ENCODE results near the gene LRRC43.
A peak's percentile ranks its signal among the peaks of the same experiment; 100 is the strongest.
"Not testable (repeated sequence)": the region's sequence is repeated elsewhere in the genome, so short reads cannot be mapped to it uniquely, and the experiment has no call there.

Gene LRRC43

GRCh38 chr12:122158700-122159285, 24.1 kb upstream of the LRRC43 start:
- no peak for DNase-seq (ENCODE audit: low read depth in 2 of 2)

DNA sequence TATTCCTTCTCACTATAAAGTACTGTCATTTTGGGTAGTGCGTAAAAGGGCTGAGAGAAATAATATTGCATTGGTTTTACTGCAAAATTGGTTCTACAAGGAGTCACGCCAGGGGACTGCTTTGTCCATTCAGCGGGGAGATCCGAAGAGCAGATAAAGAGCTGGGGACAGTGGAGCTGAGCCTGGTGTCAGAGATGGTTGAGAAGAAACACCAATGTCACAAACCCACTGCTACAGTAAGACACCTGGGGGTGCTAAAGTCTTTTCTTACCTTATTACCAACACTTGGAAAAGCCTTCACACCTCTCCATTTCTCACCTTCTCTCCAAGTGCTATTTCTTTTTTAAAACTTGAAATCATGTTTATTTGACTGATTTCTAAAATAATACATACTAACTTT, 23.0 kb upstream of the LRRC43 start:
- no peak for DNase-seq (ENCODE audit: low read depth in 2 of 2)

DNA sequence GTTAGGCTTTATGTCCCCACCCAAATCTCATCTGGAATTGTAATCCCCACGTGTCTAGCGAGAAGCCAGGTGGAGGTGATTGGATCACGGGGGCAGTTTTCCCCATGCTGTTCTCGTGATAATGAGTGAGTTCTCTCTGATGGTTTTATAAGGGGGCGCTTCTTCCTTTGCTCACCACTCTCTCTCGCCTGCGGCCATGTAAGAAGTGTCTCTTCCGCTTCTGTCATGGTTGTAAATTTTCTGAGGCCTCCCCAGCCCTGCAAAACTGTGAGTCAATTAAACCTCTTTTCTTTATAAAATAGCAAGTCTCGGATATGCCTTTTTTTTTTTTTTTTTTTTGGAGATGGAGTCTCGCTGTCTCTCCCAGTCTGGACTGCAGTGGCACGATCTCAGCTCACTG, 22.2 kb upstream of the LRRC43 start:
- DNase-seq (ENCODE audit: low read depth in 2 of 2) = no peak

DNA sequence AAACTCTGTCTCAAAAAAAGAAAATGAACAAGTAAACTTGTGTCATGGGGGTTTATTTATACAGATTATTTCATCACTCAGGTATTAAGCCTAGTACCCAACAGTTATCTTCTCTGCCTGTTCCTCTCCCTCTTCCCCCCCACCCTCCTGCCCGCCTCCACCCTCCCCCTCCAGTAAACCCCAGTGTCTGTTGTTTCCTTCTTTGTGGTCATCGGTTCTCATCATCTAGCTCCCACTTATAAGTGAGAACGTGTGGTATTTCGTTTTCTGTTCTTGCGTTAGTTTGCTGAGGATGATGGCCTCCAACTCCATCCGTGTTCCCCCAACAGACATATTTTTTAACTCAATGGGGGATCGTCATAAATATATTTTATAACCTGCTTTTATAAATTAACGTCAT, 21.2 kb upstream of the LRRC43 start:
- DNase-seq (ENCODE audit: low read depth in 2 of 2) = no peak

GRCh38 chr12:122162976-122163375, 19.9 kb upstream of the LRRC43 start:
- no peak for DNase-seq (ENCODE audit: low read depth in 2 of 2)

DNA sequence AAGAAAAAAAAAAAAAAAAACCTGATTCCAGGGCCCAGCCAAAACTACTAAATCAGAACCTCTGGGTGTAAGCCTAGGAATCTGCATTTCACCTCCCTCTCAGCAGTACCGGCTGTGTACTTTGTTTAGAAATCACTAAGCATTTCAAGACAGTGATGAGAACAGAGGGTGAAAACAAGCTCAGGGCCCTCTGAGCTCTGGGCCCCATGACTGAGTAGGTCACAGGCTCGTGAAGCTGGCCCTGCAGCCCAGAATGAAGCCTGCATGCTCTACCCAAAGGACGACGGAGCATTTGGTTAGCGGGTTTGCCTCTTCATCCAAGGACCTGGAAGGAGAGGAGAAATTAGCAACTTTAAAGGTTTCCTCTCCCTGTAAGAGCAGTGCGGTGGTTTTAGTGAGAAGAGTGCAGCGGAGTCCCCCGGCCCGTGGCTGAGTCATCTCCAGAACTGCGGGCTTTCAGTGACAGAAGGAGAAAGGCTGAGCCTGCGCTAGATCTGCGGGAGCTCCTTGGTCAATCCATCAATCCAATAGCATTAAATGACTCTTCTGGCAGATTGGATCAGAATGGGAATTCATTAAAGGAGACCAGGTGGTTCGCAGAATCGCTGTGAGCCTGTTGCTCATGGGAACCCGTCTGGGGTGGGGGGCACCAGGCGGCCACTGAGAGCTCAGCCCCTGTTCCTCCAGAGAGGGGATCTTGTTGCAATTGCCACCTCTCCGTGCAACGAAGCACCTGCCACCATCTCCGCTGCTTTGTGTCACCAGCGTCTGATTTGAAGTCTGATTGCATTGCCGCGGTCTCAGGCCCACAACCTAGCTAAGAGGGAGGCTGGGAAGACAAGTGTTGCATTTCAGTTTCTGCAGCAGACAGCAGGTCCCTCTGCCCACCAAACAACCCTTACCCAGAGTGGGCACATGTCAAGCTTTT, 16.2 kb upstream of the LRRC43 start:
- peak; percentile 28 to 64 for DNase-seq (ENCODE audit: low read depth in 2 of 2)

DNA sequence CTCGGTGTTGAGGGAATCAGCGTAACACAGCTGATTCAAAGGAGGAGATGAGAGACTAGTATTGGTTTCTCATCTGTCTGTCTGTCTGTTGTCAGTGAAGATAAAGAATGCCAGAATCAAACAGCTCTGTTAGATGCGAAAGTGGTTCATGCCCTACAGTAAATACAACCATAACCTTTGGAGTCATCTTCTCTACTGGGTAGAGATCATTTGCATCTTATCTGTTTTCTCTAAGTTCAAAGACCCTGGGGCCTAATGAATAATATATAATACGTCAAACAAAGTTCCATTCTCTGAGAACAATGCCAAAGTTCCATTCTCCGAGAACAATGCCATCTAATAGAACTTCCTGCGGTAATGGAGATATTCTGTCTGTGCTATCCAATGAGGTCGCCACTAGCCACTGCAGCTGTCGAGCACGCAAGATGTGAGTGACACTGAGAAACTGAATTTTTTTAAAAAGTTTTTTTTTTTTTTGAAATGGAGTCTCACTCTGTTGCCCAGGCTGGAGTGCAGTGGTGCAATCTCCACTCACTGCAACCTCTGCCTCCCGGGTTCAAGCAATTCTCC, 15.5 kb upstream of the LRRC43 start:
- no peak for DNase-seq (ENCODE audit: low read depth in 2 of 2)

GRCh38 chr12:122168492-122168891, 14.4 kb upstream of the LRRC43 start:
- no peak for DNase-seq (ENCODE audit: low read depth in 2 of 2)

GRCh38 chr12:122171399-122171798, 11.5 kb upstream of the LRRC43 start:
- DNase-seq (ENCODE audit: low read depth in 2 of 2) = no peak

DNA sequence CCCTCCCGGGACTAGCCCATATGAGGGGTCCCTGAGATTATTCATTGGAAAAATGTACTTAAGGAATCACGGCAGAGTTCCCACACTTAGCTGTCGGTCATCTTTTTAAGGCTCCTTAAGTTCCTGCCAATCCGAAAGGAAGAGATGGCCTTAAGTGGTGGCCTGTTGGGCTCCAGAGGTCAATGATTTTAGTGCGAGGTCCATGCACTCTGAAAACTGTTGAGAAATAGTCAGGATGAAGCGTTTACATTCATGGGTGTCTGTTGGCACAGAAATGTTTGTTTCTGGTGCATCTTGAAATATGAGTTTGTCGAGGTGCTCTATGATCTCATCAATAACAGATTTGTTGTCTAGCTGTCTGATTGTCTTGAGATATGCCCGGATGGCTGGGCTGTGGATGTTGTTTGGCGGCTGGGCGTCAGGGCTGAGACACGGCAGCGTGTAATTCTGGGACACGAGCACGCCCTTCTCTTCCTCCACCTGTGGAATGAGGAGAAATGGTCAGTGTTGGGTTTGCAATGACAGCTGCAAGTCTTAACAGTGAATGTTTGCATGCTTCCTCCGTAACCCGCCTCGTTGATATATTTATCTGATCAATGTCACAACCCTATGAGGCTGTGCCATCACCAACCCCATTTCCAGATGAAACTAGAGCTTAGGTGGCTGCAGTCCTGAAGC, 10.5 kb upstream of the LRRC43 start:
- no peak for DNase-seq (ENCODE audit: low read depth in 2 of 2)

DNA sequence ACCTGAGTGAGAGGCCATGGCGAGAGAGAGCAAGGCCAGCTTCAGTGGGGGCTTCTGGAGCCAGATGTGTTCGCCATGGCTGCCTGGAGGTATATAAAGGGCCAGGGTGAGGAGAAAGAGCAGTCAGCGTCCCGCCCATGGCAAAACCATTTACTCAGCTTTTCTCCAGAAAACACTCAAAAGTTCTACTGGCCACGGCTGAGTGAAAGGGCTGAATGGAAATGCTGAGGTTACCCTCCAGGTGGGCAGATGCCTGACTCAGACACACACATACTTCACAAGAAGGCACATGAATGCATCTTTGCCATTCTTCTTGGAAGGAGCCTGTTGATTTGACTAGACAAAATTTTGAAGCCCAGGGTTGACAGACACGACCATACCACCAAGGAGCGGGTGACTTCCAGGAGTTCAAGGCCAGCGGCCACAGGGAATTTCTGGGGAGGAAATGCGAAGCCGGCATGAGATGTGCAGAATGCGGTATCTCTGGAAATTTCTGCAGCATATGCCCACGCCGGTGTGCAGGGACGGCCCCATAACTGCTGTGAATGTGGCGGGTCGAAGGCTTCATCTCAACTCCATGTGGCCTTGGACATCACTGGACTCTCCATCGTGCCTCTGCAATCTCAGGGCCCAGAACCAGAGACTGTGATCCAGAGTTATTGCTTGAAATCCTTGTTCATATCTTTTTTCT, 8.6 kb upstream of the LRRC43 start, which contains the start of gene IL31:
TSS of gene IL31 (minus strand) at position 67 of the 691 bp plus-strand sequence. CDS start at position 18, 49 bp downstream.
- peak; percentile 23 to 27 for DNase-seq (ENCODE audit: low read depth in 2 of 2)

GRCh38 chr12:122176473-122176872, 6.5 kb upstream of the LRRC43 start:
- not testable (repeated sequence) for DNase-seq (ENCODE audit: low read depth in 2 of 2)

DNA sequence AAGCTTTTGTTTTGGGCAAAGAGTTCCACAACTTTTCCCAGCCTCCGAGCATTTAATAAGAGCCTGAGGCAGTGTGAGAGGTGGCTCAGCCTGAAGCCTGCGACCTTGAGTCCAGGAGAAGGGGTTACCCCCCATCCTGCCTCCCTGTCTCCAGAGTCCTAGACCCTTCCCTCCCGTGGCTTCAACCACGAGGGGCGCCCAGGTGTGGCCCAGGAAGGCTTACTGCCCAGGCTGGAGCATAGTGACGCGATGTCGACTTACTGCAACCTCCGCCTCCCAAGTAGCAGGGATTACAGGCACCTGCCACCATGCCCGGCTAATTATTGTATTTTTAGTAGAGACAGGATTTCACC, 641 bp downstream of the LRRC43 start:
- no peak for DNase-seq (ENCODE audit: low read depth in 2 of 2)

GRCh38 chr12:122184517-122184916, 1.6 kb downstream of the LRRC43 start:
- no peak for DNase-seq (ENCODE audit: low read depth in 2 of 2)

GRCh38 chr12:122185079-122185478, 2.2 kb downstream of the LRRC43 start:
- no peak for DNase-seq (ENCODE audit: low read depth in 2 of 2)

- no peak for DNase-seq (ENCODE audit: low read depth in 2 of 2)
Measured at GRCh38 chr12:122185494-122186082, 2.7 kb downstream of the LRRC43 start.

DNA sequence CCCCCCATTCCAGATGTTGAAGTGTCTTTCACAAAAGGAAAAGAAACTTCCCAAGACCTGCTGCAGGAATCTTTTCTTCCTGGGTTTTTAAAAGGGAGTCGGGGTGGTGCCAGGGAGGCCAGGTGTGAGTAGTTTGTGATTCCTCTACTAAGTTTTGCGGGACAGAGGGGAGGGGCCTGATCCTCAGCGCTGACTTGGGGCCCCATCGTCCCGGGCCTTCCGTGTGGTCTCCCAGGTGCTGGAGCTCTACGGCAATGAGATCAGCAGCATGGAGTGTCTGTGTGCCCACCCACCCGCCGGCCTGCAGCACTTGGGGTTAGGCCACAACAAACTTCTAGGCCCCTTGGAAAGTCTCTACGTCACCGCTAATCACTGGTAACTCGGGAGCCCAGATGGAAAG, 4.5 kb downstream of the LRRC43 start:
- no peak for DNase-seq (ENCODE audit: low read depth in 2 of 2)

GRCh38 chr12:122189626-122190475, 6.9 kb downstream of the LRRC43 start:
- no peak for DNase-seq (ENCODE audit: low read depth in 2 of 2)

DNA sequence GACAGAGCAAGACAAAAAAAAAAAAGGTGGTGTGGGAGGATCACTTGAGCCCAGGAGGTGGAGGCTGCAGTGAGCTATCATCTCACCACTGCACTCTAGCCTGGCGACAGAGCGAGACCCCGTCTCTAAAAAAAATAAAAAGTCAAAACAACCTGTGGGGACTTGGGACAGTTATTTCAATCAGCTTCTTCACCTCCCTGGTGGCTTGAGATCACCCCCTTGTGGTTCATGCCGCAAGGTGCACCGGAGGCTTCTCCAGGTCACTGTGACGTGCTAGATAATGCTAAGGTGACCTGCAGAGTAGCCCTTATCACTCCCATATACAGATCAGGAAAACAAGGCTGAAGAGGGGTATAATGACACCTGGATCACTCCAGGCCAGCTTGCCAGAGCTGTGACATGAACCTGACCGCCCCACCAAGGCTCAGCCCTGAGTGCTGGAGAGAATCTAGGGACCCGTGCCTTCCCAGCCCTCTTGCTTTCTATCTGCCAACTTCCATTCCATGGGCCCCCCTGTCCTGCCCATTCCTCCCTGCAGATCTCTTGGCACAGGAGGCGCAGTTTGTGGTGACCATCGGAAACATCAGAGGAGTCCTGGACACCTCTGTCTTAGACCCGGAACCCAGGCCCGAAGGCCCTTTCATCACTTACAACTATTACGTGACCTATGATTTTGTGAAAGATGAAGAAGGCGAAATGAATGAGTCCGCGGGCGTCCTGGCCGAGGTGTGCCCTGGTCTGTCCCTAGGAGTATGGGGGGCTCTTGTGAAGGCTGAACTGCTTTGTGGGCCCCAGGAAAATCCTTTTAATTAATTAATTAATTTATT, 8.1 kb downstream of the LRRC43 start:
- DNase-seq (ENCODE audit: low read depth in 2 of 2) = peak; percentile 65 to 67
